Upper lobe of left lung (tissue), 6 donors: ENCODE measurements around the gene HSPB7. TPM values are rescaled to one million over a fixed set of nuclear protein-coding genes. Genes with fewer than 3 reads are reported as not detected.

ENCODE experiments used
- small RNA-seq, 4 donors: library from RNA; depleted of rRNA; stranded (forward); fragments of <200 nt; gene quantifications; one replicate each; pipeline ENCODE3, GENCODE V24; 2016
- total RNA-seq, 6 donors: library from RNA; depleted of rRNA in 4 of 6; stranded (reverse); fragments of >200 nt in 4 of 6; gene quantifications; one replicate each; pipeline versions ENCODE4 v1.1.0 to v1.2.1, GENCODE V29; 2016 to 2021
- donor health status: DM: no; HTN: no; CAD: no; lungs with moderate emphysema.
- donor health status: DM: no; HTN: yes; CAD: no; lungs with severe emphysema.

Gene HSPB7
- total RNA-seq, 6 donors from 2014 or later, result 1.0 to 9.2 (median 3.0) TPM

Small RNA genes within 50 kb of the gene (small RNA-seq; reads per million reads assigned to genes)
- gene AL355994.1 (0 reads per million in 4 donors), gene AL355994.5 (0 reads per million in 4 donors)

Other genes with a start within 250 kb of the HSPB7 start
- 1 to 10 TPM in 5 of 6 donors, under 1 TPM in 1; 0.57 to 2.1 (median 1.1) TPM for gene UQCRHL, start 210.4 kb downstream of the HSPB7 start, total RNA-seq
- 10 to 100 TPM; 41.5 to 73.3 (median 51.3) TPM for gene SPEN, start 170.3 kb downstream of the HSPB7 start, total RNA-seq
- 10 to 100 TPM; 34.1 to 94.2 (median 42.9) TPM for gene ZBTB17, start 41.9 kb downstream of the HSPB7 start, total RNA-seq
- gene SRARP, start 13.8 kb downstream of the HSPB7 start, total RNA-seq, result under 1 TPM in 2 of 6 donors, not detected in 4; 0.07 to 0.67 TPM
- under 1 TPM in 3 of 6 donors, not detected in 3; 0.20 to 0.89 (median 0.49) TPM for gene CLCNKA, start 4.0 kb upstream of the HSPB7 start, total RNA-seq
- gene CLCNKB, start 25.7 kb upstream of the HSPB7 start, total RNA-seq, result 1 to 10 TPM in 1 of 6 donors, under 1 TPM in 3, not detected in 2; 0.46 to 9.4 (median 0.53) TPM
- gene FAM131C, start 55.6 kb upstream of the HSPB7 start, total RNA-seq, result under 1 TPM in 1 of 6 donors, not detected in 5; 0.13 TPM
- gene EPHA2, start 138.0 kb upstream of the HSPB7 start, total RNA-seq, result 10 to 100 TPM; 21.0 to 66.3 (median 38.7) TPM
- 10 to 100 TPM in 4 of 6 donors, 1 to 10 TPM in 2; 3.5 to 70.2 (median 12.6) TPM for gene ARHGEF19, start 194.6 kb upstream of the HSPB7 start, total RNA-seq
- gene CPLANE2, start 219.1 kb upstream of the HSPB7 start, total RNA-seq, result 10 to 100 TPM in 2 of 6 donors, 1 to 10 TPM in 4; 3.0 to 11.6 (median 8.0) TPM